Measurements from ENCODE around the gene PNLIPRP3. TPM values are rescaled to one million over a fixed set of nuclear protein-coding genes. Genes with fewer than 3 reads are reported as not detected.
A peak's percentile ranks its signal among the peaks of the same experiment; 100 is the strongest.

PNLIPRP3 gene
- total RNA-seq, 1 donor from 2014 or later = not detected

DNA sequence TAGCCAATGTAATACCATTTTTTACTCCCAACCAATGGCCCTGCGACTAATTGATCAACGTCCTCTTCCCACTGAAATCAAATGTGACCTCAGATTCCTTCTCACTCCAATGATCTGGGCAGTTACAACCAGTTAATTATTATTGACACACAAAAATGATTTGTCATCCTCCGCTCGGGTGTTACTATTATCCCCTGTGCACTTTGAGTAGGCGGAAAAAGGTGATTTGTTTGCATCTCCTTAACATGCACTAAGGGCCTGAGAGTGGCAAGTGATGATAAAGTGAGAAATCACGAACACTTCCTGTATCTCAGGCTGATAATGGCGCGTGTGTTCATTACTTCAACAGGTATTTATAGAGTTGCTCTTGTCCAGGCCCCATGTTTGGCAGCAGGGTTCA, 77.1 kb downstream of the PNLIPRP3 start:
- no peak for DNase-seq (ENCODE audit: low read depth in 2 of 2)

DNA sequence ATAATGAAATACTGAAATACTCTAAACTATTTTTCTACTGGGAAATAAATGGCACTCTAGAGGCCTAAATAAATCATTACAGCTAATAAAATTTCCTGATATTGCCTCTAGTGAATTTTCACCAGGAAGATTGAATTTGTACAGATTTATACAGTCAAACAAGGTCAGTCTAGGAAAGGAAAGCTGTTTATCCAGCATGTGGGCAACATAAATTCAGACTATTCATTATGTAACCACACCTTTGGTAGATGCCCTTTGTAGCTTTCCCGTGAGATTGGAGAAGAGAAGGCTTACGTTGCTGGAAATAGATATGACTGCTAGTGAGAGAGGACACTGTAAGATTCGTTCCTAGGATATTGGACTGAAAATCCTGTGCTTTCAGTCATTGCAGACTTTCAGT, 82.9 kb downstream of the PNLIPRP3 start:
- no peak for DNase-seq (ENCODE audit: low read depth in 2 of 2)

DNA sequence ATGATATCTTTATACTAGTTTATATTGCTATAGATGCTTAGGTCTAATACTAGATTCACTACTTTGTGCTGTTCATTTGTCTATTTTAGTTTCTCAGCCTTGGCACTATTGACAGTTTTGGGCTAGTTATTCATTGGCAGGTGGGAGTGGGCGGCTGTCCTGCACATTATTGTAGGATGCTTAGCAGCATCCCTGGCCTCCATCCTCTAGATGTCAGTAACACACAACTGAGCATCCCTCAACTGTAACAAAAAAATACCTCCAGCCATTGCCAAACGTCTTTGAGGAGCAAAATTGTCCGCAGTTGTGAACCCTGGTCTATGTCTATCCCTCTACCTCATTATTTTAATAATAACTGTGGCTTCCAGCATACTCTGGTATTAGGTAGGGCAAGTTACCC, 83.7 kb downstream of the PNLIPRP3 start:
- DNase-seq (ENCODE audit: low read depth in 2 of 2) = no peak

GRCh38 chr10:116521424-116522290, 94.0 kb downstream of the PNLIPRP3 start:
- DNase-seq (ENCODE audit: low read depth in 2 of 2) = peak; percentile 20 to 52

- no peak for DNase-seq (ENCODE audit: low read depth in 2 of 2)
Measured at GRCh38 chr10:116522803-116523381, 95.2 kb downstream of the PNLIPRP3 start.

- no peak for DNase-seq (ENCODE audit: low read depth in 2 of 2)
Measured at GRCh38 chr10:116524736-116525135, 97.1 kb downstream of the PNLIPRP3 start.

- DNase-seq (ENCODE audit: low read depth in 2 of 2) = no peak
Measured at GRCh38 chr10:116526219-116526618, 98.6 kb downstream of the PNLIPRP3 start.

Other genes with a start within 250 kb of the PNLIPRP3 start
- gene GFRA1, start 154.6 kb upstream of the PNLIPRP3 start, total RNA-seq = 10.5 and 12.0 TPM in 2 replicates
- not detected in 2 replicates for gene CCDC172, start 103.4 kb upstream of the PNLIPRP3 start, total RNA-seq
- gene PNLIP, start 118.1 kb downstream of the PNLIPRP3 start, total RNA-seq = not detected in 2 replicates
- not detected in 2 replicates for gene PNLIPRP1, start 163.1 kb downstream of the PNLIPRP3 start, total RNA-seq
- gene PNLIPRP2, start 193.1 kb downstream of the PNLIPRP3 start, total RNA-seq = not detected in 2 replicates

Measured in dermis microvascular lymphatic vessel endothelial cell (primary cell).